ENCODE data around the gene MX1.

- TF ChIP-seq CTCF (conservative IDR thresholded peaks at IDR 0.05) = no peak
- TF ChIP-seq EZH2 (IDR thresholded peaks at IDR 0.05; ENCODE audit: low read depth) = no peak
Observed at GRCh38 chr21:41444703-41445464, 18.8 kb downstream of the MX1 start.

All from PC-9 (cell line).